A673 (cell line): ENCODE data around the gene RNF44. TPM values are rescaled to one million over a fixed set of nuclear protein-coding genes. Genes with fewer than 3 reads are reported as not detected.

Experiments
- BruUV-seq: library from RNA; stranded (reverse); fragments of 400-500 nt; replicated peaks from 2 replicates; lab custom pipeline; 2021; lab: Mats Ljungman, UMichigan
- CTCF ChIA-PET: fragments of 300-600 bp; sonication (Branson Sonifier 250); formaldehyde crosslinking; loops from one replicate; lab custom pipeline; 2022; ENCODE audit warnings: antibody characterized with exemption; lab: Charles Lee
- POLR2A ChIA-PET: fragments of 300-600 bp; sonication (Branson Sonifier 250); formaldehyde crosslinking; loops from one replicate; lab custom pipeline; 2022; ENCODE audit warnings: antibody characterized with exemption; ENCODE audit not compliant: low non-redundant PET; lab: Charles Lee
- DNase-seq: peaks from one replicate; pipeline ENCODE4 v3.0.0-alpha.2; 2015; ENCODE audit warnings: low spot score
- H3K27ac ChIP-seq: fragments of 200-600 bp; sonication (generic); 2 replicates; pipeline ENCODE4 v1.5.1; 2016; ENCODE audit warnings: mixed run types, low read depth, mild to moderate bottlenecking, mixed read lengths, antibody characterized with exemption, low read length; ENCODE audit not compliant: poor library complexity, severe bottlenecking
- H3K27me3 ChIP-seq: fragments of 200-600 bp; sonication (generic); replicated peaks from 2 replicates; pipeline ENCODE4 v1.6.1; 2017; ENCODE audit warnings: mixed run types, low read depth, mild to moderate bottlenecking, mixed read lengths, antibody characterized with exemption, low read length; ENCODE audit not compliant: insufficient read depth, poor library complexity
- H3K36me3 ChIP-seq: fragments of 200-600 bp; sonication (generic); 2 replicates; pipeline ENCODE4 v1.6.1; 2016; ENCODE audit warnings: mixed run types, mild to moderate bottlenecking, mixed read lengths, antibody characterized with exemption, low read length; ENCODE audit not compliant: insufficient read depth, poor library complexity, severe bottlenecking
- H3K4me1 ChIP-seq: fragments of 200-600 bp; sonication (generic); 2 replicates; pipeline ENCODE4 v1.6.1; 2017; ENCODE audit warnings: mixed run types, mild to moderate bottlenecking, mixed read lengths, antibody characterized with exemption, low read length; ENCODE audit not compliant: insufficient read depth, poor library complexity, severe bottlenecking
- H3K4me3 ChIP-seq: fragments of 200-600 bp; sonication (generic); 2 replicates; pipeline ENCODE4 v1.5.1; 2016; ENCODE audit warnings: low read depth, mixed run types, mild to moderate bottlenecking, mixed read lengths, low read length; ENCODE audit not compliant: poor library complexity, severe bottlenecking
- H3K9me3 ChIP-seq: fragments of 200-600 bp; sonication (generic); 2 replicates; pipeline ENCODE4 v1.6.1; 2016; ENCODE audit warnings: mixed run types, low read depth, mild to moderate bottlenecking, mixed read lengths, antibody characterized with exemption, low read length; ENCODE audit not compliant: poor library complexity, severe bottlenecking
- CTCF ChIP-seq: fragments of 300-800, 200-600 bp; sonication (generic); conservative IDR thresholded peaks from 2 replicates; pipeline ENCODE4 v1.5.1; 2017; ENCODE audit warnings: low read depth, mild to moderate bottlenecking, antibody characterized with exemption, low read length, moderate library complexity, mixed read lengths
- EZH2 ChIP-seq: fragments of 200-600 bp; sonication (generic); IDR thresholded peaks from 2 replicates; pipeline ENCODE4 v1.6.1; 2017; ENCODE audit warnings: borderline replicate concordance, low read depth, mild to moderate bottlenecking, mixed read lengths, antibody characterized with exemption, low read length; ENCODE audit not compliant: poor library complexity, severe bottlenecking
- intact Hi-C: fragments of 100-400 bp; cut with micrococcal nuclease; formaldehyde crosslinking; loops from one replicate; pipeline ENCODE4 v1.10.0; 2022; ENCODE audit not compliant: unreplicated experiment
- total RNA-seq: library from RNA; stranded (reverse); gene quantifications from 2 replicates; pipeline ENCODE4 v1.2.3, GENCODE V29; 2021

RNF44 gene
- total RNA-seq, 1 experiment from 2014 or later = 92.8 TPM

DNA sequence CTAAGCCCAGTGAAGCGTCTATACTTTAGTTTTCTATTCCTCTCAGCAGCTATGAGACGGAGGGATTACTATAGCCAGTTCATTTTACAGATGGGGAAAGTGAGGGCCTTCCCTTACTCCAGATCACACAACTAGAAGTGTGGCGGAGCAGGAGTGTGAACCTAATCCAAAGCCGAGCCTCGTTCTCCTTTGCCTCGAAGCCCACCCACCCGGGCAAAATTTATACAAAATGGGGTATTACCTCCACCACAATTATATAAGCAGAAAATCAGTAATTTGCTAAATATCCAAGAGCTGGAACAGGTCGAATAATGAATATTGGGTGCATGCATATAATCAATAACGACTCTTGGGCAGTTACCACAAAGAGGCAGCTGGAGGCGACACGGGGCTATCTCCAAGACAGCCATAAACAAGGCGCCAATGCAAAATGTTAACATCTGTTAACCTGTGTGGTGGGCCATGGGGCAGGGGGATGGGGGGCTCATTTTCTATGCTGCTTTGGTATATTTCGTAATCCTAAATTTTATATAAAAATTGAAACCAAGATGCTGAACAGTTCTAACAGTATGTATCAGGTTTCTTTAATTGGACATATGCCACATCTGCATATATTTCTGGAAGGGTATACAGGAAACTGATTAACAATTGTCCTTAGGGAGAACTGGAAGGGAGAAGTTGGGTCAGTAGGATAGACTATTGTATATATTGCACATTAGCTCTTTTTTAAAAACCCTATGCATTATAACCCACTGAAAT lies 1.2 kb upstream of the RNF44 start:
- intact Hi-C loops = loop anchor here (5.0 kb wide), 2 partner anchors 151 to 176 kb away; partner anchors contain the start of genes HIGD2A, KIAA1191 and NOP16
- peaks cover 56% of the 10 kb centered on the region for H3K4me1 ChIP-seq
- H3K36me3 ChIP-seq = no peaks in the 10 kb centered on the region
- H3K9me3 ChIP-seq = no peaks in the 10 kb centered on the region
- no TSS peak for BruUV-seq
- no peak for DNase-seq
- ChIA-PET CTCF (no interaction called here), POLR2A (no interaction called here)
- peak overlapping the region; percentile 99 for H3K4me3 ChIP-seq
- H3K27me3 ChIP-seq = no peaks in the 10 kb centered on the region
- peak overlapping the region; percentile 98 for H3K27ac ChIP-seq
- TF ChIP-seq EZH2 (no peak), CTCF (no peak; the same call in 1 of the 2 replicates)

- Histone ChIP-seq H3K27ac (peak overlapping the region; percentile 98), H3K27me3 (no peaks in the 10 kb centered on the region), H3K36me3 (peaks cover 2% of the 10 kb centered on the region), H3K4me1 (peaks cover 63% of the 10 kb centered on the region), H3K9me3 (no peaks in the 10 kb centered on the region), H3K4me3 (peak overlapping the region; percentile 99)
- POLR2A ChIA-PET = interaction anchor here (0.6 to 1.0 kb wide), 4 partner anchors 20 to 90 kb away, joined by 3 to 5 read pairs (median 4); no protein-coding TSS in a partner anchor
- CTCF ChIA-PET = interaction anchor here (0.5 to 1.2 kb wide), 2 partner anchors 123 to 464 kb away, joined by 3 to 13 read pairs; no protein-coding TSS in a partner anchor
- TF ChIP-seq CTCF (no peak), EZH2 (no peak)
- intact Hi-C loops = loop anchor here (2.0 to 5.0 kb wide), 3 partner anchors 73 to 175 kb away; partner anchors contain the start of genes GPRIN1, HIGD2A, KIAA1191 and NOP16
- peak; percentile 98 for DNase-seq
- no TSS peak for BruUV-seq
Observed at GRCh38 chr5:176537554-176538229, 490 bp upstream of the RNF44 start.

DNA sequence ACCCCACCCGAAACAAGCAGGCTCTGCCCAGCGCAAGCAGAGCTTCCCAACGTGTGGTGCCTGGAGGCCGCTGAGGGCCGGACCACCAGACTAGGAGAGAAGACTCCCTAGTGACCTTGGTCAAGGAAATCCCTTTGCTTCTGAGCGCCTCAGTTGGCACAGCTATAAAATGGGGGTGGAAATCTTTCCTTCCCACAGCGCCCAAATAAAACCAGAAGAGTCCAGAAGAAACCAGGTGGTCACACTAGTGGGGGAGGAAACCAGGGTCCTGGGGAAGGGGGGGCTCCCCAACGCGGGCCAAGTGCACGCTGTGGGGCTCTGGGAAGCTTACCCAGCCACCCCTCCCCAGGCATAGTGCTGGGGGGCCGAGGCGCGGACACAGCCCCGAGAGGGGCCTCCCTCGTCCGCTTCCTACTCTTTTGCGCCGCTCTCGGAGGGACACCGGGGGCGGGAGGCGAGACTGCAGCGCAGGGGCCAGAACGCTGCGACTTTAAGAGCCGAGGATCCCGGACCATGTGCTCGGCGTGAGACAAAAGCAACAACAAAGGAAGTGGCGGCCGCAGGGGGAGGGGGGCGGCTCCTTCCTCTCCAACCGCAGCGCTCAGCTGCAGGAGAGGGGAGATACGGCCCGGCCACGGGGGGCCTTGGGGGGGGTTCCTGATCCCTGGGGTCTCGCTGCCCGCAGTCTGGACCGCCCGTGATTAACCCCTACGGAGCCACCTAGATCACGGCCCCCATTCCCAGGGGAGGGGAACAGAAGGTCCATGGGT lies 885 bp downstream of the RNF44 start:
- Histone ChIP-seq H3K27me3 (no peaks in the 10 kb centered on the region), H3K4me3 (peak overlapping the region; percentile 99), H3K9me3 (no peaks in the 10 kb centered on the region), H3K36me3 (peaks cover 12% of the 10 kb centered on the region), H3K4me1 (peaks cover 64% of the 10 kb centered on the region), H3K27ac (peak overlapping the region; percentile 98)
- ChIA-PET CTCF (no interaction called here), POLR2A (interaction anchor here (0.7 to 0.9 kb wide), 2 partner anchors 11 to 795 kb away, joined by 3 to 15 read pairs; no protein-coding TSS in a partner anchor)
- no TSS peak for BruUV-seq
- intact Hi-C loops = loop anchor here (2.0 to 5.0 kb wide), 3 partner anchors 74 to 174 kb away; partner anchors contain the start of genes GPRIN1, HIGD2A, KIAA1191 and NOP16
- TF ChIP-seq CTCF (no peak), EZH2 (no peak)
- peak; percentile 83 for DNase-seq
